K562 (cell line): ENCODE measurements around the gene ATXN7L2. TPM values are rescaled to one million over a fixed set of nuclear protein-coding genes. Genes with fewer than 3 reads are reported as not detected.

Experiments used
- ATAC-seq: fragments of 200-7000 bp; cut with Tn5 transposase; 3 replicates; pipeline ENCODE4 v1.9.1; 2020; ENCODE audit warnings: moderate library complexity
- BruUV-seq: library from RNA; stranded (reverse); fragments of 400-500 nt; replicated peaks from 2 replicates; lab custom pipeline; 2021; lab: Mats Ljungman, UMichigan
- CTCF ChIA-PET: fragments of 300-600 bp; formaldehyde crosslinking; extraction: SDS; loops from one replicate; lab custom pipeline; 2021; ENCODE audit warnings: low intra/inter-chr PET ratio; lab: Yijun Ruan, JAX
- POLR2A ChIA-PET: fragments of 300-600, 350-650 bp; sonication (Branson Sonifier 250); formaldehyde crosslinking; extraction: SDS; loops from one replicate; lab custom pipeline; 2021; ENCODE audit warnings: antibody characterized with exemption, inconsistent platforms; lab: Yijun Ruan, JAX
- DNase-seq, 4 experiments: peaks; one replicate each; pipeline versions ENCODE4 v3.0.0 to v3.0.0-alpha.2; 2011 to 2018; ENCODE audit warnings: low spot score in 3 of 4, mixed read lengths in 3 of 4; ENCODE audit errors: extremely low read depth in 1 of 4
- FAIRE-seq: peaks from 2 replicates; lab custom pipeline; 2011; peaks lifted over from hg19 to GRCh38; lab: Jason Lieb, UNC
- H2AFZ ChIP-seq: 2 replicates; pipeline ENCODE4 v1.6.0; 2011; ENCODE audit warnings: low read depth, low read length, control low read depth, inconsistent platforms
- H3K27ac ChIP-seq: fragments of 200-600 bp; 3 replicates; pipeline ENCODE4 v1.8.0; 2011; ENCODE audit warnings: low read depth, mild to moderate bottlenecking, control low read depth, inconsistent platforms, low read length, moderate library complexity, mixed read lengths; ENCODE audit errors: extremely low read depth
- H3K27me3 ChIP-seq, 2 experiments: fragments of 300-600 bp in 1 of 2; 2 replicates in 1 of 2; 3 replicates in 1 of 2; pipeline versions ENCODE4 v1.6.0 to v1.8.0; 2011; ENCODE audit warnings: inconsistent platforms in 2 of 2, low read length in 2 of 2, mild to moderate bottlenecking in 1 of 2, mixed read lengths in 1 of 2, moderate library complexity in 1 of 2; ENCODE audit not compliant: control insufficient read depth in 2 of 2, insufficient read depth in 2 of 2
- H3K36me3 ChIP-seq: fragments of 300-600 bp; 3 replicates; pipeline ENCODE4 v1.8.0; 2011; ENCODE audit warnings: mild to moderate bottlenecking, low read length, inconsistent platforms; ENCODE audit not compliant: control insufficient read depth, insufficient read depth
- H3K4me1 ChIP-seq, 2 experiments: fragments of 200-600 bp in 1 of 2; replicated peaks in 1 of 2; 2 replicates in 1 of 2; 3 replicates in 1 of 2; pipeline versions ENCODE4 v1.5.1 to v1.8.0; 2011; ENCODE audit warnings: inconsistent platforms in 2 of 2, low read length in 2 of 2, mild to moderate bottlenecking in 1 of 2, mixed read lengths in 1 of 2, moderate library complexity in 1 of 2; ENCODE audit not compliant: control insufficient read depth in 2 of 2, insufficient read depth in 2 of 2
- H3K4me2 ChIP-seq: 2 replicates; pipeline ENCODE4 v1.6.1; 2011; ENCODE audit warnings: low read length, control low read depth, inconsistent platforms, mixed read lengths; ENCODE audit not compliant: insufficient read depth
- H3K4me3 ChIP-seq: fragments of 200-600 bp; sonication (generic), shearing (Covaris generic); 2 replicates; pipeline ENCODE4 v1.5.1; 2016; ENCODE audit warnings: control low read depth, inconsistent platforms
- H3K79me2 ChIP-seq: fragments of 200-600 bp; 3 replicates; pipeline ENCODE4 v1.8.0; 2011; ENCODE audit warnings: low read length, inconsistent platforms; ENCODE audit not compliant: control insufficient read depth, insufficient read depth
- H3K9ac ChIP-seq, 2 experiments: 2 replicates each; pipeline versions ENCODE4 v1.6.0 to v1.6.1; 2011; ENCODE audit warnings: low read depth in 2 of 2, low read length in 2 of 2, control low read depth in 1 of 2, inconsistent platforms in 1 of 2, mild to moderate bottlenecking in 1 of 2, mixed read lengths in 1 of 2; ENCODE audit not compliant: insufficient read depth in 1 of 2
- H3K9me1 ChIP-seq: one replicate; pipeline ENCODE4 v1.6.0; 2011; ENCODE audit warnings: inconsistent platforms, mild to moderate bottlenecking, low read length, moderate library complexity; ENCODE audit not compliant: control insufficient read depth, insufficient read depth
- H3K9me3 ChIP-seq: replicated peaks from 2 replicates; pipeline ENCODE4 v1.5.1; 2011; ENCODE audit warnings: low read depth, low read length, inconsistent platforms; ENCODE audit not compliant: control insufficient read depth, insufficient read depth
- H4K20me1 ChIP-seq: replicated peaks from 2 replicates; pipeline ENCODE4 v1.6.1; 2011; ENCODE audit warnings: low read length, inconsistent platforms, mixed read lengths; ENCODE audit not compliant: control insufficient read depth, insufficient read depth
- HDAC6 ChIP-seq: IDR thresholded peaks from 2 replicates; pipeline ENCODE4 v1.6.1; 2012; ENCODE audit warnings: low read depth, mild to moderate bottlenecking, control low read depth, inconsistent platforms, low read length, moderate library complexity
- KLF6 ChIP-seq: fragments of 250-450 bp; sonication (Bioruptor Pico); IDR thresholded peaks from 2 replicates; pipeline ENCODE4 v1.4.0; 2020; ENCODE audit warnings: mild to moderate bottlenecking, moderate library complexity, borderline replicate concordance
- ZNF583 ChIP-seq: fragments of 250-450 bp; sonication (Bioruptor Pico); IDR thresholded peaks from 2 replicates; pipeline ENCODE4 v1.4.0; 2020
- WGBS: fragments of 100-300 bp; shearing (Covaris generic); methylation state at CpG from one replicate; pipeline ENCODE4 v1.1.6; 2016; ENCODE audit warnings: low coverage, mixed read lengths; ENCODE audit not compliant: insufficient coverage; ENCODE audit errors: missing lambda C conversion rate; 5-methylcytosine and 5-hydroxymethylcytosine counted together
- in situ Hi-C: fragments of 300-500 bp; cut with MboI; formaldehyde crosslinking; loops from 4 replicates; pipeline ENCODE4 v1.15.0; 2018; ENCODE audit warnings: inconsistent platforms, mixed read lengths
- intact Hi-C: fragments of 100-400 bp; cut with micrococcal nuclease; formaldehyde crosslinking; loops from 2 replicates; pipeline ENCODE4 v1.14.2; 2022
- polyA plus RNA-seq, 8 experiments: library from polyadenylated mRNA; depleted of rRNA in 4 of 8; stranded (reverse) in 5 of 8; unstranded in 3 of 8; fragments of >200 nt; fragmentation: Nextera tagmentation in 2 of 8; fragmentation: Illumina TruSeq in 1 of 8; extraction: Ambion mirVana in 2 of 8; extraction: Trizol in 1 of 8; gene quantifications; 2 replicates each; pipeline versions ENCODE4 v1.2.1 to v1.2.3, GENCODE V29; 2011 to 2014; ENCODE audit warnings: inconsistent platforms in 1 of 8, missing spikeins in 1 of 8
- total RNA-seq, 7 experiments: library from RNA; depleted of rRNA in 6 of 7; stranded (reverse); fragments of >200 nt in 6 of 7; fragmentation: Illumina TruSeq in 2 of 7; extraction: Trizol in 2 of 7; gene quantifications; 2 replicates each; pipeline versions ENCODE4 v1.2.1 to v1.2.3, GENCODE V29; 2011 to 2021; ENCODE audit warnings: low replicate concordance in 1 of 7
- TF ChIP-seq, protein P1 (sequence below): IDR thresholded peaks from 2 replicates; pipeline ENCODE4 v1.6.1; 2016; ENCODE audit warnings: missing genetic modification characterization, missing compliant biosample characterization
- TF ChIP-seq, protein P2 (sequence below): fragments of 450-650 bp; IDR thresholded peaks from one replicate; pipeline ENCODE4 v1.6.1; 2018; ENCODE audit warnings: mild to moderate bottlenecking, moderate library complexity; ENCODE audit not compliant: partially characterized antibody

The ATXN7L2 gene
- total and polyA plus RNA-seq, 9 of the 15 experiments (the other 6 are each of a cell fraction or from before 2014, with no cell fraction given) = 0.21 to 10.4 (median 5.8) TPM

DNA sequence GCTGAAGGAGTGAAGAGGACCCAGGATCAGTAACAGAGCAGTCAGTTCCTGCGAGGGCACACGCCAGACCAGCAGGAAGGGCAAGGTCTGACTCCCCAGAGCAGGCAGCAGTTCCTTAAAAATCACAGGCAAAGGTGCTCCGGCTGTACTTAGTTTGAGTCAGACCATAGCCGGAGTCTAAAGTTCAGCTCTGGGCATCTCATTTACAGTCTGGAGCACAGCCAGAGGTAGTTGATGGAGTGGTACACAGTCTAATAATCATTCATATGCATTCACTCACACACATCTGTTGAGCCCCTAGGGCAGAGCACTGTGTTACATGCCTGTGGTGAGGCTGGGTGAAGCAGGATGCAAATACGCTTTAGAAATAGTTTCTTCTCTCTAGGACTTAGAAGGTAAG lies 33.2 kb downstream of the ATXN7L2 start:
- ATAC-seq (no peak), FAIRE-seq (no peak), DNase-seq (no peak)
- CTCF ChIA-PET = no interaction called here
- Histone ChIP-seq H3K9me1 (no peaks in the 10 kb centered on the region), H3K27me3 (peaks cover 18 to 21% of the 10 kb centered on the region in 2 experiments), H3K4me2 (no peak overlapping the region), H3K27ac (no peak overlapping the region), H3K4me1 (no peaks in the 10 kb centered on the region; a peak in 1 of 5 replicates), H3K79me2 (no peaks in the 10 kb centered on the region), H3K9ac (no peak overlapping the region), H3K4me3 (no peak overlapping the region), H2AFZ (no peak overlapping the region), H3K9me3 (no peaks in the 10 kb centered on the region), H3K36me3 (no peaks in the 10 kb centered on the region), H4K20me1 (no peaks in the 10 kb centered on the region)
- intact Hi-C loops (no loop called here), in situ Hi-C loops (no loop called here)
- TF ChIP-seq, protein P1, sequence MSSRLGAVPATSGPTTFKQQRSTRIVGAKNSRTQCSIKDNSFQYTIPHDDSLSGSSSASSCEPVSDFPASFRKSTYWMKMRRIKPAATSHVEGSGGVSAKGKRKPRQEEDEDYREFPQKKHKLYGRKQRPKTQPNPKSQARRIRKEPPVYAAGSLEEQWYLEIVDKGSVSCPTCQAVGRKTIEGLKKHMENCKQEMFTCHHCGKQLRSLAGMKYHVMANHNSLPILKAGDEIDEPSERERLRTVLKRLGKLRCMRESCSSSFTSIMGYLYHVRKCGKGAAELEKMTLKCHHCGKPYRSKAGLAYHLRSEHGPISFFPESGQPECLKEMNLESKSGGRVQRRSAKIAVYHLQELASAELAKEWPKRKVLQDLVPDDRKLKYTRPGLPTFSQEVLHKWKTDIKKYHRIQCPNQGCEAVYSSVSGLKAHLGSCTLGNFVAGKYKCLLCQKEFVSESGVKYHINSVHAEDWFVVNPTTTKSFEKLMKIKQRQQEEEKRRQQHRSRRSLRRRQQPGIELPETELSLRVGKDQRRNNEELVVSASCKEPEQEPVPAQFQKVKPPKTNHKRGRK = no peak
- TF ChIP-seq KLF6 (CRISPR knock-in tag) (no peak), ZNF583 (CRISPR knock-in tag) (no peak), HDAC6 (no peak)
- TF ChIP-seq, protein P2, sequence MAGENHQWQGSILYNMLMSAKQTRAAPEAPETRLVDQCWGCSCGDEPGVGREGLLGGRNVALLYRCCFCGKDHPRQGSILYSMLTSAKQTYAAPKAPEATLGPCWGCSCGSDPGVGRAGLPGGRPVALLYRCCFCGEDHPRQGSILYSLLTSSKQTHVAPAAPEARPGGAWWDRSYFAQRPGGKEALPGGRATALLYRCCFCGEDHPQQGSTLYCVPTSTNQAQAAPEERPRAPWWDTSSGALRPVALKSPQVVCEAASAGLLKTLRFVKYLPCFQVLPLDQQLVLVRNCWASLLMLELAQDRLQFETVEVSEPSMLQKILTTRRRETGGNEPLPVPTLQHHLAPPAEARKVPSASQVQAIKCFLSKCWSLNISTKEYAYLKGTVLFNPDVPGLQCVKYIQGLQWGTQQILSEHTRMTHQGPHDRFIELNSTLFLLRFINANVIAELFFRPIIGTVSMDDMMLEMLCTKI = no peak
- BruUV-seq = no TSS peak
- POLR2A ChIA-PET = interaction anchor here (1.2 to 1.6 kb wide), 2 partner anchors 12 to 20 kb away, joined by 4 to 5 read pairs; no protein-coding TSS in a partner anchor
- 35% methylated on average over 5 of the region's 5 CpGs for WGBS
